ENCODE results near the gene CLPSL1.

CLPSL1 gene

DNA sequence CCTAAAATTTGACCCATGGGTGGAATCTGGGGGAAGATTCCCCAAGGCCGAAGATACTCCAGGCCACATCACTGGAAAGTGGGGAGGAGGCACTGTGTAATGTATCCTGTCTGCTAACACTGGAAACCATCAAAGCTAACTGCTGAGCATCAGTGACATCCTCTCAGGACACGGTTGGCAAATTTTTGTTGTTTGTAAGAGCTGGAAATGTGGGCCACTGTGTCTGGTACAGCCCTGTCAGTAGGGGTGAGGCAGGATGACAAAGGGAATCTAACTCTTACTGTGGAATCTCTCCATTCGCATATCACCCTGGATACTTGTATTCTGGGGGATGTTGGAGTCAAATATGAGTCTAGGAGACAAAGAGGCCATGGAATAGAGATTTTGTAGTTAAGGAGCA is 21.4 kb upstream of the CLPSL1 start:
- DNase-seq (ENCODE audit: low read depth) = no peak

DNA sequence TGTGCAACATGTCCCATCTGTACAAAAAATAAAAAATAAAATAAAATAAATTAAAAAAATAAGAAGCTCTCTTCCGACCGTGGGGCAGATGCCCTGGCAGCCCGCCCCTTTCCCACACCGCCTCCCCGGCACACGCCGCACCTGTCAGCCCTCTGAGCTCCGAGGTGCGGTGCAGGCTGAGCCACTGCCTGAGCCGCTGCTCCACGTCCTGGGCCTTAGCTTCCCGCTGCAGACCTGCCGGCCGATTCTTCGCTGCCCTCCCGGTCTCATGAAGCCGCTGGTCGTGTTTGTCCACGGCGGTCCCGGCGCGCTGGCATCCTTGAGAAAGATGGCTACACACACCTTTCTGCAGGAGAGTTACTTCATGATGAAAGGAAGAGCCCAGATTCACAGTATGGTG is 15.1 kb upstream of the CLPSL1 start:
- no peak for DNase-seq (ENCODE audit: low read depth)

DNA sequence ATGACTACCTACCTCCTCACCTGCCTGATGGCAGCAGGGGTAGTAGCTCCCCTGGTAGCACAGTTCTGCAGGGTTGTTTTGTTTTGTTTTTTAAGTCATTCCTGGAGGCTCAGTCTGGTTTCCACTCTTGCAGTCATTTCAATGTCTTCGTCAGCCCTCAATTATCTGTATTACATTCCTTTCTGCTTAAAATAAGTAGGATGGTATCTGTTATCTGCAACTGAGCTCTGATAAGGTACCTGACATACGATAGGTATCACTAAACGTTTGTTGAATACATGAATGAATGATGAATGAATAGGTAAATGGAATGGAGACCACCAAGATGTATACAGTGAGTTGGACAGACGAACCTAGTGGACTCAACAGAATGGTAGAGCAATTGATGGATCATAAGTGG is 11.6 kb upstream of the CLPSL1 start:
- no peak for DNase-seq (ENCODE audit: low read depth)

DNA sequence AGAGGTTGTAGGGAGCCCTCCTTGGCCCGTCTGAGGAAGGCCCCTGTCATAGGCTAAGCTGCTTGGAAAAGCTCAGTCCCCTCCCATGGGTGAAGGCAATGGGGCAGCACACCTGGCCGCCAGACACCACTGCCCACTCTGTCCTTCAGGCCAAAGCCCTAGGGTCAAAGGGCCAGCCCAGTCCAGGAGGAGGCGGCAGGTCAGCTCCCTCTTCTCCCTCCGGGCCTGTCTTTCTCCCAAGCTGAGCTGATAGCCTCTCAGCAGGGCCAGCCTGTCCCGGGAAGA is 9.5 kb upstream of the CLPSL1 start:
- no peak for DNase-seq (ENCODE audit: low read depth)

DNA sequence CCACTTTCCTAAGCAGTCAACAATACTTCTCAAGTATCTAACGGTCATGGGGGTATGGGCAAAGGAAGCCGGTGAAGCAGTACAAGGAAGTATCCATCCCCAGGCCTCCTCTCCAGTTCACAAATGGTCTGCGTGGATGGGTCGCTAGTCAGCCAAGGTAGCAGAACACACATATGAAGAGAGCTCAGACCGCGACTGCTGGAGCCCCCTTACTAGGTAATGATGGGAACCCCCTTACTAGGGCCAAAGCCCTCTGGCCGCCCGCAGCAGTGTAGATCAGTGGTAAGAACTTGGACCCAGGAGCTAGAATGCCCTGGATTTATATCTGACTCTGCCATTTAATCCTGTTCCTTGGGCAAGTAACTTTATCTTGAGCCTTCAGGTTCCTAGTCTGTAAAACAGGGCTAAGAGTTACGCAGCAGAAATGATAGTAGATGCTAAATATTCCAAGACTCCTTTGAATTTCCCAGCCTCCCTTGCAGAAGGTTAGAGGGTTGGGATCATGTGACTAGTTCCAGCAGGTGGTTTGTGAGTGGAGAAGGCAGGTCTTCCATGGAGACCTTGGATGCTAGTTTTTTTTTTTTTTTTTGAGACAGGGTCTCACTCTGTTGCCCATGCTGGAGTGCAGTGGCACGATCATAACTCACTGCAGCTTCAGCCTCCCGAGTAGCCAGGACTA is 6.6 kb upstream of the CLPSL1 start:
- DNase-seq (ENCODE audit: low read depth) = no peak

DNA sequence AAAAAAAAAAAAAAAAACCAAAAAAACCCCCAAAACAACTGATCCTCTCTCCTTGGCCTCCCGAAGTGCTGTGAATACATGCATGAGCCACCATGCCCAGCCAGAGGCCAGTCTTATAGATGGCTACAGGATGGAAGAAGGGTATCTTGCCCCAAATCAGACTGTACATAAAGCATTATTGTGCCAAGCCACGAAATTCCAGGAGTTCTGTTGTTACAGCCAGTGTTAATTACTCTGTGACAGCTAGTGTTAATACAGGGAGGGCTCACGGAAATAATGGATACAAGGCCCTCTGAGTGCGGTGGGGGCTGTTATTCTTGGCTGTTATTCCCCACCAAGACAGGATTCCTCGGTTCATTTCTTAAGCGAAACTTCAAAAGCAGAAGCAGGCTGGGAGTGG is 5.8 kb upstream of the CLPSL1 start:
- no peak for DNase-seq (ENCODE audit: low read depth)

DNA sequence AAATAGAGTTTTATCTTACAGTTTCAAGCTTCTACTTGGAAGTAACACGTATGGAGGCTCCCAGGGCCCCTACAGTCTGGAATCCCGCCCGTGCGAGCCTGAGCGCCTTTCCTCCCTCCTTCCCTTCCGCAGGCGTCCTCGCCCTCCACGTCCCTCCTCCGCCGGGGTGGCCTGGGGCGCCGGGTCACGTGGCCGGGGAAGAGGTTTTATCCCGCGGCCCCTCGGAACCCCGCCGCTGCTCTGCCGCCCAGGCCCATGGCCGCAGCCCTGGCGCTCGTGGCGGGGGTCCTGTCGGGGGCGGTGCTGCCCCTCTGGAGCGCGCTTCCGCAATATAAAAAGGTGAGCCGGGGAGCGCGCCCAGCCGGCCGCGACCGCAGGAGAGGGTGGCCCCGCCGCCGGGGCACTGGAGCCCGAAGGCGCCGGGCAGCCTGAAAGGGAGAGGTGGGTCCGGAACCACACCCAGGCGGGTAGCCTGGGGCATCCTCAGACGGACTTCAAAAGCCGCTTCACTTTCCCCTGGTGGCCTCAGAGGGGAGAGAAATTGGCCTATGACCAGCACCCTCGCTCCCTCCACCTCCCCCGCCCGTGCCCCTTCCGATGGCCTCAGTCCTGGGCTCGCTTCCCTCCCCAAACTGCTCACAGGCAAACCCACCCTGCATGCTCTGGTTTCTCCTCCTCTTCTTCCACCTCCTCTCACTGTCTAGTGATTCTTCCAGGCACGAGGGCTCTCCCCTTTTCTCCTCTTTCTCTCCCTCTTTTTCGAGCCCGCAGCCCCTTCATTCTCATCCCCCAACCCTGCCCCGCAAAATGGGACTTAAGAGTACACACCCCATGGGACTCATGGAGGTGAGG is 4.2 kb upstream of the CLPSL1 start, which contains the start of gene CLPSL2:
Gene CLPSL2, plus strand, starts transcription at position 235 of the 852 bp plus-strand sequence. Its CDS starts 21 bp downstream, at position 256.
- DNase-seq (ENCODE audit: low read depth) = no peak

DNA sequence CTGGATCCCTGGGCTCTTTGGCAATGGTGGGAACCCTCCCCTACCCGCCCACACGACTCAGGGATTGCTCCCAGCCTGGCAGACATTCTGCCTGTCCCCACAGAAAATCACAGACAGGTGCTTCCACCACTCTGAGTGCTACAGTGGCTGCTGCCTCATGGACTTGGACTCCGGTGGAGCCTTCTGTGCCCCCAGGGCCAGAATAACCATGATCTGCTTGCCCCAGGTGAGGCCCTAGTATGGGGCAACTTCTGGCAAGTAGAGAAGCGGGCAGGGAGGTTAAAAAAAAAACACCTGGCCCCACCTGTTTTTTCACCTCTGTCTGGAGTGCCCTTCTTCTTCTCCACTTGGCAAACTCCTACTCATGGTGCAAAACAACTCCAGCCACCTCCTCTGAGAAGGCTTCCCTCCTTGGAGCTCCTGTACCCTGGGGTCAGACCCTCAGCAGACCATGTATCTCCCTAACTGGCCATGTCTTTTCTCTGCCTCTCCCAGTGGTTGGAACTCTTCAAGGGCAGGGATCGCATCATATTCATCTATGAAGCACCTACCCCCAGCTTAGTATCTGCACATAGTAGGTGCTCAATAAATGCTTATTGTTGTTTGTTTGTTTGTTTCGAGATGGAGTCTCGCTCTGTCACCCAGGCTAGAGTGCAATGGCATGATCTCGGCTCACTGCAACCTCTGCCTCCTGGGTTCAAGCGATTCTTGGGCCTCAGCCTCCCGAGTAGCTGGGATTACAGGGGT is 3.3 kb upstream of the CLPSL1 start:
- no peak for DNase-seq (ENCODE audit: low read depth)

DNA sequence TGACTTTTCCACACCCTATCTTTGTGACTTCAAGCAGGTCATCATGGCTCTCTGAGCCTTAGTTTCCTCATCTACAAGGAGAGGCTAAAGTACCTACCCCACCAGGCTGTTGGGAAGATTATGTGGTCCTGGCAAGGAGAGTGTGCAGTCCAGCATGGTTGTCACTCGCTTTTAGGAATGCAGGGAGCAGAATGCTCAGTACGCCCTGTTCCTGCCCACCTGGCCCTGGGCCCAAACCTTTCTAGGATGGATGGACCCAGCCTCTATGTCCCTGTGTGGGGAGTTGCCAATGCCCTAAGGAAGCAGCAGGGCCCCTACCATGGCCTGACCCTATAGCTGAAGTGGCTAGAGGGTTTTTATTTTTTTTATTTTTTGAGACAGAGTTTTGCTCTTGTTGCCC is 2.4 kb upstream of the CLPSL1 start:
- no peak for DNase-seq (ENCODE audit: low read depth)

DNA sequence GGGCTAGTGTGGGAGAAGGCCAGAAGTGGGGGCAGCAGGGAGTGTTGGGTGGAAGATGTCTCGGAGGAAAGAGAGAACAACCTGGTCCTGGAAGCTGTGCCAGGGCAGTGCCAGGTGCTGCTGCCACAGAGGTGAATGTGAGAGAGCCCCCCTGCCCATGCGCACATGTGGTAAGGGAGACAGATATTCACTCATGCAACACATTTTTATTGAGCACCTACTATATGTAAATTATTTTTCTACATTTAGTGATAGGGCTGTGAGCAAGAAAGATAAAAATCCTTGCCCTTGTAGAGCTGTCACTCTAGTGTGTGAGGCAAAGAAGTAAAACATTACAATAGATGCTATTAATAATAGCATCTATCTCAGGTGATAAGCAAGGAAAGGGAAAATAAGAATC is 471 bp downstream of the CLPSL1 start:
- no peak for DNase-seq (ENCODE audit: low read depth)

DNA sequence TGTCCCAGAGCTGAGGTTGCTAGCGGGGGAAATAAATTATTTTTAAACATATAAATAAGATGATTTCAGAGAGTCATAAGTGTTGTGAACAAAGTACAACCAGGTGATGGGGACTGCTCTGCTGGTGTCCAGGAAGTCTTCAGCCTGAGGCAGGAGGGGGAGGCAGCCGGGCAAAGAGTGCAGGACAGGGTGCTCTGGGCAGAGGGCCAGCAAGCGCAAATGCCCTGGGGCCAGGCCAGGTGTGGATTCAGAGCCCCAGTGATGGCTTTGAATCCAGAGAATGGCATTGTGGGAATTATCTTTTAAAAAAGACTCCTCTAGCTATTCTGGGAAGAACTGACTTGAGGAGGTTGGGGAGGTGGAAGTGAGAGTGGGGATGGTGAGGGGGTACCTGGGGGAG is 1.6 kb downstream of the CLPSL1 start:
- DNase-seq (ENCODE audit: low read depth) = no peak

DNA sequence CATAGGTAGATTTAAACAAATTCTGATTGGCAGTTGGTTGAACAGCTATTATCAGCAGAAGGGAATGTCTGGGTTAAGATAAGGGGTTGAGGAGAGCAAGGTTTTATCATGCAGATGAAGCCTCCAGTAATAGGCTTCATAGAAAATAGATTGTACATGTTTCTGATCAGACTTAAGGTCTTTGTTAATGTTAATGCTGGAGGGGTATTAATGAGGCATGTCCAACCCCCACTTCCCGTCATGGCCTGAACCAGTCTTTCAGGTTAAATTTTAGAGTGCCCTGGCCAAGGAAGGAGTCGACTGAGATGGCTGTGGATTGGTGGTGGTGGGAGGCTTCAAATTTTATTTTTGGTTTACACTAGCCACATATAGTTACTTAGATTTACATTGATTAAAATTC is 3.4 kb downstream of the CLPSL1 start:
- no peak for DNase-seq (ENCODE audit: low read depth)

DNA sequence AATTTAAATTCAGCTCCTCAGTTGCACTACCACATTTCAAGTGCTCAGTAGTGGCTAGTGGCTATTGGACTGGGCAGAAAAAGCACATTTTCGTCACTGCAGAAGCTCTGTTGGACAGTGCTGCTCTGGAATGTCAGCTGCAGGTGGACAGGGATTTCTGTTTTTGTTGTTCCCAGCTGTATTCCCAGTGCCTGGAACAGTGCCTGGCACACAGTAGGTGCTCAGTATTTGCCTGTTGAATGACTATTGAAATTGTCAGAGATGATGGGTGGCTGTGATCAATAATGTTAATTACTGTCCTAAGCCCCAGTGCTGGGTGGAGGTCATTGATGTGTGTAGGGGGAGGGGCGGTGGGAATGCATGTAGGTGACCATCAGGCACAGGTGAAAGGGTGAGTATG is 5.5 kb downstream of the CLPSL1 start:
- no peak for DNase-seq (ENCODE audit: low read depth)

DNA sequence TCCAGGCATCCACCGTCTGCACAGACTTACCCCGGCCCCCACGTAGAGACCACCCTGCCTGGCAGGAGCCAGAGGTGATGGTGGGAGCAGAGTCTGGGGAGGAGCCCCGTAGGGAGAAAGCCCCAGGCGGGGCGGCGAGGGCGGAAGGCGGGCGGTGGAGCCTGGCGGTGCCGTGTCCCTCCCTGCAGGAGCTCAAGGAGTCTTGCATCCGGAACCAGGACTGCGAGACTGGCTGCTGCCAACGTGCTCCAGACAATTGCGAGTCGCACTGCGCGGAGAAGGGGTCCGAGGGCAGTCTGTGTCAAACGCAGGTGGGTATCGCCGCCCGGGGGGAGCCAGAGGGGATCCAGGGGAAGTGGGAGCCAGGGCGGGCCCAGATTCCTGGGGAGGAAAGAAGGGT is 6.0 kb downstream of the CLPSL1 start:
- DNase-seq (ENCODE audit: low read depth) = no peak

DNA sequence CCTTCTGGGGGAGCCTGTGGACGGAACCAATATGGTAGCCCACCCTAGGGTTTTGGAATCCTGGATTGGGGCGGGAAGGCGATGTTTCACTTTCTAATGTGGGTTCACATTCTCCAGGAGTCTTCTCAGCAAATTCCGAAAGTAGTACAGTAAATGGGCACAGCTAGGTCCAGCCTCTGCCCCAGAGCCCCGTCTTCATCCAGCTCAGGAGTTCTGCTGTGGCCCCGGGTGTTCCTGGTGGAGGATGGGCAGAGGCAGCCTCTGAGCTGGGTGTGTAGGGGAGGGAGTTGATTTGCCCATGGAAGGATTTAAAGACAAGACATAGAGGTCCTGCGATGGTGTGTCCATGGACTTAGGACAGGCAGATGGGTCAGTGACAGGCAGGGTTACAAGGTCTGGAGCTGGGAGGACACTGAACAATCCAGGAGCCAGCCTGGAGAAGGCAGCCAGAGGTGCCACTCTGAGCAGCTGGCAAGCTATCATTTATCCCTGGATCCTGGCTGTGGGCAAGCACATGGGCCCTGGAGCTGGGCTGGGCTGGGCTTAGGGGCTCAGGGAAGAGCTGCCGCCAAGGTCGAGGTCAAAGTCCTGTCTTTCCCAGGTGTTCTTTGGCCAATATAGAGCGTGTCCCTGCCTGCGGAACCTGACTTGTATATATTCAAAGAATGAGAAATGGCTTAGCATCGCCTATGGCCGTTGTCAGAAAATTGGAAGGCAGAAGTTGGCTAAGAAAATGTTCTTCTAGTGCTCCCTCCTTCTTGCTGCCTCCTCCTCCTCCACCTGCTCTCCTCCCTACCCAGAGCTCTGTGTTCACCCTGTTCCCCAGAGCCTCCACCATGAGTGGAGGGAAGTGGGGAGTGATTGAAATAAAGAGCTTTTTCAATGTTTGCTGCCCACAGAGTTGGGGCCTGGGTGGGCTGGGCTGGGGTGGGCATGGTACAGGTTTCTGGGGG is 6.7 kb downstream of the CLPSL1 start:
- DNase-seq (ENCODE audit: low read depth) = no peak

DNA sequence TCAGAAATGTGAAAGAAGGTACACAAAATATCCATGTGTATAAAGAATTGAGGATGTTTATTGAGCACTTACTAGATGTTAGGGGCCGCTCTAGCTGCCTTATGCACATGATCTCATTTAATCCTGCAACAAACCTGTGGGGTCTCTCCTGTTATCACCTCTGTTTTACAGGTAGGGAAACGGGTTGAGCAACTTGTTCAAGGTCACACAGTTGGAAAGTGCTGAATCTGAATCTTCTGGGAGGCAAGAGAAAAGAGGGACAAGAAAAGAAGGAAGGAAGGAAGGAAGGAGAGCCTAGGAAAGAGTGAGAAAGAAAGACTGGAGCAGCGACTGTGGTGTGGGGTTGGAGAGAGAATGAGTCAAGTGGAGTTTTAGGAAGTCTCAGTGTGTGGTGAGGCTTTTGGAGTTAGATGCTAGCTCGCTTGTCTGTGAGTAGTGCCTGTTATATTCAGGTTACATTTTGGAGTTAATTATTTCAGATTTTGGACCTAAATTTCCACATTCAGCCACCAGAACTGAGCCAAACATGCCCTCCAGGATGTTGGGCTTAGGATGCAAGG is 7.7 kb downstream of the CLPSL1 start:
- no peak for DNase-seq (ENCODE audit: low read depth)

DNA sequence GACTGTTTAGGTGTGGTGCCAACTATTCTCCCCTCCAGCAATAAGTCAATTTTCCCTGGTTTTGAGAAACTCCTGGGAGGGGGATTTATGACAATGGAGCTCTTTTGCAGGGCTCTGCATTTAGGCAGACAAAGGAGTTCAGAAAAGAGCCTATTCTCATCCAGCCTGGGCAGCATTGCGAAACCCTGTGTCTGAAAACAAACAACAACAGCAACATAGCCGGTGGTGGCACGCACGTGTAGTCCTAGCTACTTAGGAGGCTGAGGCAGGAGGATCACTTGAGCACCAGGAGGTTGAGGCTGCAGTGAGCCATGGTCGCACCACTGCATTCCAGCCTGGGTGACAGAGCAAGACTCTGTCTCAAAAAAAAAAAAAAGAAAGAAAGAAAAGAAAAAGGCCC is 9.9 kb downstream of the CLPSL1 start:
- no peak for DNase-seq (ENCODE audit: low read depth)

DNA sequence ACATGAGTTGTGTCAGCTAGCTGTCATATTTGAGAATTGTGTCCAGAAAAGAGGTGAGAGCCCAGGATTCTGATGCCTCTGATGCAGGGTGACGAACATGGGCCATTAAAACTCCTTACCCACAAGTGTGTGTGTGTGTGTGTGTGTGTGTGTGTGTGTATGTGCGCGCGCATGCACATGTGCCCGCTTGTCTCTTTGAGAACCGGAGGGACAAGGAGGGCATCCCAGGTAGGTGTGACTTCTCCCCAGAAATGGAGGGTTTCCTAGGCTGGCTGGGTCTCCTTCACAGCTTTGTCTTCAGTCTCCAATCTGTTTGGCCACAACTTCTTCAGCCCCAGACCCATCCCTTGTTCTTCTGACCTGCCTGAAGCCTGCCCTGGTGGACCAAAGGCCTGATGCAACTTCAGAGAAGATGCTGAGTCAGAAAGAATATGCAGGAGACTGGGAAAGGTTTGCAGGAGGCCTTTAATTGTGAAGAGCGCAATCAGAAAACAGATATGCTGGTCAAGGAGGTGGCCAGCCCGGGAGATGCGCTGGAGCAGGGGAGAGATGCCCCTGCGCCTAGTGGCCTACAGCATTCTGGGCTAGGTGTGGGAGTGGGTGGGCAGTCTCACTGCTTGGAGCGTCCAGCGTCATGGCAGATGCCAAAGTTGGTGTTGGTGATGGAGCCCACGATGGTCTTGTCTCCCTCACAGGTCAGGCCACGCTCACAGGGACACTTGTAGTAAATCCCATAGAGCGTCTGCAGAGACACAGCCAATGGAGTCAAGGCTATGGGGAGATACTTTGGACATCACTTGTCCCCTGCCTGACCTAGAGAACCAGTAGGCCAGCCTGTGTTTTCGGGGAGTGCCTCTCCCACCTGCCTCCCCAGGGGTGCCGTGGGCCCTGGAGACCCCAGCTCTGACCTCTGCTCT is 14.0 kb downstream of the CLPSL1 start:
- no peak for DNase-seq (ENCODE audit: low read depth)

DNA sequence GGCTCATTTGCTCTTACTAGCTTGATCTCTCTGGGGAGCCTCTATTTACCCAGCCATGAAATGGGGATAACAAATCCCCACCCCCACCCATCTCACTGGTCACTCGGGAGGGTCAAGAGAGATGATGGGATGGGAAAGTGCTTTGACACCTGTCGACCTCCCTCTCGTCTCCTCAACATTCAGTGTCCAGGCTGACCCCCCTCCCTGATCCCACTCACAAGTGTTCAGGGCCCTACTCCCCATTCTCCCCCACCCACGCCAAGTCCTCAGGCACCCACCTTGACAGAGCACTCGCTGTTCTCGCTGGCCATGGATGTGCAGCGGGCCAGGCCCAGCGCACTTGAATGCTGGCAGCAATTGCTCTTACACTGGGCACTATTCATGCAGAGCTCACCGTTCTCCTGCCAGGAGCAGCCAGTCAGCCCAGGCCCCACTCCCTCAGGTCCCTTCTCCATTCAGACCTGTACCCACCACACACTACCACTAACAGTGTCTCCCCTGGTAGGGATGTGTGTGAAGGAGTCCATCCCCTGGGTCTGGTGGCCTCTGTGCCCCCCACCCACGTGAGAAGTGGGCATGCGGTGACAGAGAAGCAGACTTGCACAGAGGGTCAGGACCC is 14.7 kb downstream of the CLPSL1 start:
- DNase-seq (ENCODE audit: low read depth) = no peak

DNA sequence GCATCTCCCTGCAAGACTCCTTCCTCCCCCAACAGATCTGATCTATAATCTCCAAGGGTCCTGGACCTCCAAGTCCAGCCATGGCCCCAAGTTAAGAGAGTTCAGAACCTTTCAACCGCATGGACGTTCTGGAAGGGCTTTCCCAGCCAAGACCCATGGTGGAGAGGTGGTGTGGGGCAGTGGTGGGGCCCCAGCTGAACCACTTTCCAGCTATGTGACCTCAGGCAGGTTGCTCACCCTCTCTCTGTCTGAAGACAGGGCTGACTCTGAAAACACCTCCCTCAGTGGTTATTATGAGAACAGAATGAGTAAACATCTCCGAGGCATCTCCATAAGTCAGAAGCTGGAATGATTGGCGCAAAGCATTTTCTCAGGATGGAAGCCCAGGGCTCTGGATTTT is 15.4 kb downstream of the CLPSL1 start:
- no peak for DNase-seq (ENCODE audit: low read depth)
